GM23338 (cell line): ENCODE results near the gene FAM20A. TPM values are rescaled to one million over a fixed set of nuclear protein-coding genes. Genes with fewer than 3 reads are reported as not detected.

Experiments used
- ATAC-seq: fragments of 200-7000 bp; cut with Tn5 transposase; 3 replicates; pipeline ENCODE4 v1.9.1; 2020
- DNase-seq: peaks from one replicate; pipeline ENCODE4 v3.0.0-alpha.2; 2015; ENCODE audit warnings: low spot score
- H2AFZ ChIP-seq: fragments of 200-600 bp; sonication (generic); 2 replicates; pipeline ENCODE4 v1.8.0; 2016; ENCODE audit warnings: antibody characterized with exemption, mild to moderate bottlenecking, moderate library complexity
- H3F3A ChIP-seq: fragments of 200-600 bp; sonication (generic); replicated peaks from 2 replicates; pipeline ENCODE4 v1.8.0; 2017; ENCODE audit warnings: antibody characterized with exemption, mixed run types, low read depth
- H3K27ac ChIP-seq: fragments of 200-600 bp; sonication (generic); 2 replicates; pipeline ENCODE4 v1.6.1; 2016; ENCODE audit warnings: low read depth
- H3K27me3 ChIP-seq: fragments of 200-600 bp; sonication (generic); 2 replicates; pipeline ENCODE4 v1.8.0; 2016; ENCODE audit warnings: mild to moderate bottlenecking, mixed run types, moderate library complexity; ENCODE audit not compliant: insufficient read depth
- H3K36me3 ChIP-seq: fragments of 200-600 bp; sonication (generic); 2 replicates; pipeline ENCODE4 v1.8.0; 2016; ENCODE audit warnings: mild to moderate bottlenecking; ENCODE audit not compliant: insufficient read depth
- H3K4me1 ChIP-seq: fragments of 200-600 bp; sonication (generic); 2 replicates; pipeline ENCODE4 v1.8.0; 2016; ENCODE audit warnings: mild to moderate bottlenecking, moderate library complexity; ENCODE audit not compliant: insufficient read depth
- H3K4me2 ChIP-seq: fragments of 200-600 bp; sonication (generic); 2 replicates; pipeline ENCODE4 v1.7.1; 2017; ENCODE audit warnings: mixed run types
- H3K4me3 ChIP-seq: fragments of 200-600 bp; sonication (generic); 2 replicates; pipeline ENCODE4 v1.6.1; 2016; ENCODE audit warnings: mixed run types
- H3K79me2 ChIP-seq: fragments of 200-600 bp; sonication (generic); replicated peaks from 2 replicates; pipeline ENCODE4 v1.8.0; 2017; ENCODE audit warnings: mild to moderate bottlenecking; ENCODE audit not compliant: insufficient read depth
- H3K9me2 ChIP-seq: fragments of 200-600 bp; sonication (generic); 2 replicates; pipeline ENCODE4 v1.8.0; 2017; ENCODE audit not compliant: insufficient read depth
- H4K20me1 ChIP-seq: fragments of 200-600 bp; sonication (generic); replicated peaks from 2 replicates; pipeline ENCODE4 v1.8.0; 2017; ENCODE audit warnings: mild to moderate bottlenecking; ENCODE audit not compliant: insufficient read depth
- H3K27ac Mint-ChIP-seq: 2 replicates; pipeline ENCODE4 v1.8.0; 2020; ENCODE audit warnings: inconsistent platforms, mild to moderate bottlenecking, moderate library complexity, mixed read lengths
- H3K27me3 Mint-ChIP-seq: 3 replicates; pipeline ENCODE4 v1.8.0; 2022; ENCODE audit warnings: low read depth, mild to moderate bottlenecking, moderate library complexity, mixed read lengths, inconsistent platforms; ENCODE audit not compliant: insufficient read depth, poor library complexity
- H3K36me3 Mint-ChIP-seq: 3 replicates; pipeline ENCODE4 v1.8.0; 2021; ENCODE audit warnings: low read depth, mild to moderate bottlenecking, inconsistent platforms, moderate library complexity, mixed read lengths
- H3K4me1 Mint-ChIP-seq: 3 replicates; pipeline ENCODE4 v1.8.0; 2020; ENCODE audit warnings: mild to moderate bottlenecking, inconsistent platforms, mixed read lengths
- H3K4me3 Mint-ChIP-seq: 3 replicates; pipeline ENCODE4 v1.8.0; 2021; ENCODE audit warnings: moderate library complexity, mild to moderate bottlenecking, inconsistent platforms, mixed read lengths
- H3K9me3 Mint-ChIP-seq: 3 replicates; pipeline ENCODE4 v1.8.0; 2020; ENCODE audit warnings: moderate library complexity, mild to moderate bottlenecking, inconsistent platforms, mixed read lengths
- ETS1 ChIP-seq: IDR thresholded peaks from 2 replicates; pipeline ENCODE4 v1.6.1; 2016; ENCODE audit warnings: antibody characterized with exemption
- NANOG ChIP-seq: IDR thresholded peaks from 2 replicates; pipeline ENCODE4 v1.6.1; 2016; ENCODE audit warnings: antibody characterized with exemption, borderline replicate concordance
- STAT1 ChIP-seq: IDR thresholded peaks from one replicate; pipeline ENCODE4 v1.6.1; 2016; ENCODE audit warnings: antibody characterized with exemption; ENCODE audit not compliant: unreplicated experiment
- ZNF331 ChIP-seq: fragments of 250-450 bp; sonication (Bioruptor Pico); IDR thresholded peaks from 2 replicates; pipeline ENCODE4 v1.5.0; 2020; ENCODE audit warnings: low read depth, mild to moderate bottlenecking, moderate library complexity
- polyA plus RNA-seq: library from polyadenylated mRNA; unstranded; fragments of >200 nt; fragmentation: Nextera tagmentation; extraction: Ambion mirVana; gene quantifications from 2 replicates; pipeline ENCODE4 v1.2.1, GENCODE V29; 2016
- total RNA-seq: library from RNA; depleted of rRNA; stranded (reverse); fragments of >200 nt; shearing (Covaris generic); gene quantifications from 2 replicates; pipeline ENCODE4 v1.2.3, GENCODE V29; 2014
- TF ChIP-seq, protein P1 (sequence below): fragments of 250-450 bp; sonication (Bioruptor Pico); IDR thresholded peaks from 2 replicates; pipeline ENCODE4 v1.5.0; 2020; ENCODE audit warnings: mild to moderate bottlenecking, moderate library complexity

The FAM20A gene
- total and polyA plus RNA-seq, 2 experiments from 2014 or later = 1.3 to 1.6 TPM

DNA sequence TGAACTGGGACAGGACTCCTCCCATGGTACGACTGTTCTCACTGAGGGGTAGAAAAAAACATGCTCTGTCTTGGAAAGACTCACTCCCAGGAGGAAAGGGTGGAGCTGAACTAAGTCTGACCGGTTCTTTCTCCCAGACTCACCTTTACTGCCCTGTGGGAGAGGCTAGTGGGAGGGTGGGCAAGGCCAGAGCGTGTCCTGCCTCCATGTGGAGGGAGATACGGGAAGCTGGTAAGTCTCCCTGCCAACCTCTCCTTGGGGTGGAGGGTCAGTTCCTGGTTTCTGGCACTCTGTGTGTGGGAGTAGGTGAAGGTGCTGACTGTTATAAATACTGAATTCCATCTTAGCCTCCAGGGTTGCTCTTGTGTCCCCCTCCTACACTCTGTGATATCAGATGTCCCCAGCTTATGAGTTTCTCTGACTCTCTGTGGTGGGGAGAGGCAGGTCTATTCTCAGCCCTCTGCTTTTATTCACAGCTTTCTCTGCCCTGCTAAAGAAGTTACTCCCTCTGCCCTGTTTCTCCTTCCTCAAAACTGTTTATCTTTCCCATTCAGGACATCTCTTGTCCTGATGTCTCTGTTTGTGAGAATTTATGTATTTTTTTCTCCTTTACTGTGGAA is 26.9 kb upstream of the FAM20A start:
- Mint-ChIP-seq H3K27ac (no peak overlapping the region), H3K27me3 (no peaks in the 10 kb centered on the region), H3K36me3 (no peaks in the 10 kb centered on the region), H3K4me1 (no peaks in the 10 kb centered on the region; the same call in 2 of the 3 replicates), H3K4me3 (no peak overlapping the region), H3K9me3 (no peaks in the 10 kb centered on the region)
- no peaks in the 10 kb centered on the region for H3F3A ChIP-seq
- no peak overlapping the region for H3K27ac ChIP-seq
- DNase-seq (no peak), ATAC-seq (peak; percentile 49)
- H3K4me1 ChIP-seq = no peaks in the 10 kb centered on the region
- H4K20me1 ChIP-seq = no peaks in the 10 kb centered on the region
- TF ChIP-seq, protein P1, sequence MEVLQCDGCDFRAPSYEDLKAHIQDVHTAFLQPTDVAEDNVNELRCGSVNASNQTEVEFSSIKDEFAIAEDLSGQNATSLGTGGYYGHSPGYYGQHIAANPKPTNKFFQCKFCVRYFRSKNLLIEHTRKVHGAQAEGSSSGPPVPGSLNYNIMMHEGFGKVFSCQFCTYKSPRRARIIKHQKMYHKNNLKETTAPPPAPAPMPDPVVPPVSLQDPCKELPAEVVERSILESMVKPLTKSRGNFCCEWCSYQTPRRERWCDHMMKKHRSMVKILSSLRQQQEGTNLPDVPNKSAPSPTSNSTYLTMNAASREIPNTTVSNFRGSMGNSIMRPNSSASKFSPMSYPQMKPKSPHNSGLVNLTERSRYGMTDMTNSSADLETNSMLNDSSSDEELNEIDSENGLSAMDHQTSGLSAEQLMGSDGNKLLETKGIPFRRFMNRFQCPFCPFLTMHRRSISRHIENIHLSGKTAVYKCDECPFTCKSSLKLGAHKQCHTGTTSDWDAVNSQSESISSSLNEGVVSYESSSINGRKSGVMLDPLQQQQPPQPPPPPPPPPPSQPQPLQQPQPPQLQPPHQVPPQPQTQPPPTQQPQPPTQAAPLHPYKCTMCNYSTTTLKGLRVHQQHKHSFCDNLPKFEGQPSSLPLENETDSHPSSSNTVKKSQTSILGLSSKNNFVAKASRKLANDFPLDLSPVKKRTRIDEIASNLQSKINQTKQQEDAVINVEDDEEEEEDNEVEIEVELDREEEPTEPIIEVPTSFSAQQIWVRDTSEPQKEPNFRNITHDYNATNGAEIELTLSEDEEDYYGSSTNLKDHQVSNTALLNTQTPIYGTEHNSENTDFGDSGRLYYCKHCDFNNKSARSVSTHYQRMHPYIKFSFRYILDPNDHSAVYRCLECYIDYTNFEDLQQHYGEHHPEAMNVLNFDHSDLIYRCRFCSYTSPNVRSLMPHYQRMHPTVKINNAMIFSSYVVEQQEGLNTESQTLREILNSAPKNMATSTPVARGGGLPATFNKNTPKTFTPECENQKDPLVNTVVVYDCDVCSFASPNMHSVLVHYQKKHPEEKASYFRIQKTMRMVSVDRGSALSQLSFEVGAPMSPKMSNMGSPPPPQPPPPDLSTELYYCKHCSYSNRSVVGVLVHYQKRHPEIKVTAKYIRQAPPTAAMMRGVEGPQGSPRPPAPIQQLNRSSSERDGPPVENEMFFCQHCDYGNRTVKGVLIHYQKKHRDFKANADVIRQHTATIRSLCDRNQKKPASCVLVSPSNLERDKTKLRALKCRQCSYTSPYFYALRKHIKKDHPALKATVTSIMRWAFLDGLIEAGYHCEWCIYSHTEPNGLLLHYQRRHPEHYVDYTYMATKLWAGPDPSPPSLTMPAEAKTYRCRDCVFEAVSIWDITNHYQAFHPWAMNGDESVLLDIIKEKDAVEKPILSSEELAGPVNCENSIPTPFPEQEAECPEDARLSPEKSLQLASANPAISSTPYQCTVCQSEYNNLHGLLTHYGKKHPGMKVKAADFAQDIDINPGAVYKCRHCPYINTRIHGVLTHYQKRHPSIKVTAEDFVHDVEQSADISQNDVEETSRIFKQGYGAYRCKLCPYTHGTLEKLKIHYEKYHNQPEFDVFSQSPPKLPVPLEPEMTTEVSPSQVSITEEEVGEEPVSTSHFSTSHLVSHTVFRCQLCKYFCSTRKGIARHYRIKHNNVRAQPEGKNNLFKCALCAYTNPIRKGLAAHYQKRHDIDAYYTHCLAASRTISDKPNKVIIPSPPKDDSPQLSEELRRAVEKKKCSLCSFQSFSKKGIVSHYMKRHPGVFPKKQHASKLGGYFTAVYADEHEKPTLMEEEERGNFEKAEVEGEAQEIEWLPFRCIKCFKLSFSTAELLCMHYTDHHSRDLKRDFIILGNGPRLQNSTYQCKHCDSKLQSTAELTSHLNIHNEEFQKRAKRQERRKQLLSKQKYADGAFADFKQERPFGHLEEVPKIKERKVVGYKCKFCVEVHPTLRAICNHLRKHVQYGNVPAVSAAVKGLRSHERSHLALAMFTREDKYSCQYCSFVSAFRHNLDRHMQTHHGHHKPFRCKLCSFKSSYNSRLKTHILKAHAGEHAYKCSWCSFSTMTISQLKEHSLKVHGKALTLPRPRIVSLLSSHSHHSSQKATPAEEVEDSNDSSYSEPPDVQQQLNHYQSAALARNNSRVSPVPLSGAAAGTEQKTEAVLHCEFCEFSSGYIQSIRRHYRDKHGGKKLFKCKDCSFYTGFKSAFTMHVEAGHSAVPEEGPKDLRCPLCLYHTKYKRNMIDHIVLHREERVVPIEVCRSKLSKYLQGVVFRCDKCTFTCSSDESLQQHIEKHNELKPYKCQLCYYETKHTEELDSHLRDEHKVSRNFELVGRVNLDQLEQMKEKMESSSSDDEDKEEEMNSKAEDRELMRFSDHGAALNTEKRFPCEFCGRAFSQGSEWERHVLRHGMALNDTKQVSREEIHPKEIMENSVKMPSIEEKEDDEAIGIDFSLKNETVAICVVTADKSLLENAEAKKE (CRISPR knock-in tag) = no peak
- no peak for TF ChIP-seq NANOG
- TF ChIP-seq STAT1 = no peak
- no peak for TF ChIP-seq ZNF331 (CRISPR knock-in tag)
- peak overlapping the region; percentile 91 for H2AFZ ChIP-seq
- H3K36me3 ChIP-seq = no peaks in the 10 kb centered on the region
- no peak overlapping the region for H3K4me2 ChIP-seq
- no peaks in the 10 kb centered on the region for H3K79me2 ChIP-seq
- no peak overlapping the region for H3K4me3 ChIP-seq
- H3K9me2 ChIP-seq = no peaks in the 10 kb centered on the region
- H3K27me3 ChIP-seq = no peaks in the 10 kb centered on the region

DNA sequence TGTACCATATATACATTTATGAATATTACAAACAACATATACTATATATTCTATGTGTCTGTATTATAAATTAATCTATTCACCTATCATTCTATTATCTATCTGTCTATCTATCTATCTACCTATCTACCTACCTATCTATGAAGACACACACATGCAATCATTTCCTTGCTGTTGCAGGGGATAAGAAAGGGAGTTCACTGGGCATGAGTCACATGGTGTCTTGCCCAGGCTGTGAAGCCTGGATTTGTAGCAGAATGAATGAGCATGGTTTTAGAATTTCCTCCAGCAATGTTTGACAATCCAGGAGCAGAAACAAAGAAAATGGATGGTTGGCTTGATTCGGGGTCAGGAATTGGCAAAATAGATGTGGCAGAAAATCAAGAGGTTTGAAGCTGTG is 23.2 kb upstream of the FAM20A start:
- Mint-ChIP-seq H3K4me1 (no peaks in the 10 kb centered on the region; the same call in 2 of the 3 replicates), H3K4me3 (no peak overlapping the region), H3K36me3 (no peaks in the 10 kb centered on the region), H3K27ac (no peak overlapping the region), H3K27me3 (no peaks in the 10 kb centered on the region), H3K9me3 (no peaks in the 10 kb centered on the region)
- no peak overlapping the region for H3K27ac ChIP-seq
- H3K79me2 ChIP-seq = no peaks in the 10 kb centered on the region
- ATAC-seq (no peak), DNase-seq (no peak)
- H3K9me2 ChIP-seq = no peaks in the 10 kb centered on the region; the same call in 1 of the 2 replicates
- no peak overlapping the region for H3K4me2 ChIP-seq
- H3K4me3 ChIP-seq = no peak overlapping the region
- no peaks in the 10 kb centered on the region for H3K4me1 ChIP-seq
- H3K36me3 ChIP-seq = no peaks in the 10 kb centered on the region
- H4K20me1 ChIP-seq = no peaks in the 10 kb centered on the region
- H3K27me3 ChIP-seq = no peaks in the 10 kb centered on the region
- no peak overlapping the region for H2AFZ ChIP-seq
- H3F3A ChIP-seq = no peaks in the 10 kb centered on the region
- TF ChIP-seq, protein P1 (CRISPR knock-in tag) = no peak
- TF ChIP-seq ETS1 = no peak
